CD4-positive, alpha-beta T cell treated with Interleukin-15 for 1 hour (primary cell): Measurements from ENCODE around the gene SAMD4B.

ENCODE experiments used
- DNase-seq: peaks from one replicate; pipeline ENCODE4 v3.0.0-alpha.2; 2020

SAMD4B gene

DNA sequence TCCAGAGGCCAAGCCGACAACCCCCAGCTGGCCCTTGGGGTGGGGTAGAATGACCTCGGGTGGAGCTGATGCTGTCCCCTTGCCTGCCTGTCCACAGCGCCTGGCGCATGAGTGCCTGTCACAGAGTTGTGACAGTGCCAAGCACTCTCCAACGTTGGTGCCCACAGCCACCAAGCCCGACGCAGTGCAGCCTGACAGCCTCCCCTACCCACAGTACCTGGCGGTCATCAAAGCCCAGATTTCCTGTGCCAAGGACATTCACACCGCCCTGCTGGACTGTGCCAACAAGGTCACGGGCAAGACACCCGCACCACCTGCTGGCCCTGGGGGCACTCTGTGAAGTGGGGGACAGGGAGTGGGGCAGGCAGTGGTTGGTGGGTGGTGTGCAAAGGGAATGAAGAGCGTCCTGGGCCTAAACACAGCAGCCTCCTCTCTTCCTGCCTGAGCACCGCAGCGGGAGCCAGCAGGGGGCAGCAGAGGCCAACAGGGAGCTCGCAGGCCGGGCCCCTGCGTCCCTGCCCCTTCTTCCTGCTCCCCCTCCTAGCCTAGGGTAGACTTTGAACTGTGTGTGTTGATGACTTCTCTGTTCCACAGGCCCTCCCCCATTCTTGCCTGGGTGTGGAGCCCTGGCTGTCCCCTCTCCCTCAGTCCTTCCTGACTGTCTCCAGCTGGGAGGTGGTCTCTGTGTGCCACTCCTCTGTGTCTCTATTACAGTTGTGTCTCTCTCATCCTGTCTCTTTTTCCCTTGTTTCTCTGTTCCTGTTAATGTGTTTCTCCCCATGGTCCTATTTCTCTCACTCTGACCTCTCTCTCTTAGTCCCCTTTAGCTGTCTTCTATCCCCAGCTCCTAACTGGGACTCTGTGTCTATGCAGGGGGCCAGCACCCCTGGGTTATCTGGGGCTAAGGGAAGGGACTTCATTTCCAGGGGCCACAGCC lies 55.4 kb downstream of the SAMD4B start:
- peak; percentile 94 for DNase-seq

DNA sequence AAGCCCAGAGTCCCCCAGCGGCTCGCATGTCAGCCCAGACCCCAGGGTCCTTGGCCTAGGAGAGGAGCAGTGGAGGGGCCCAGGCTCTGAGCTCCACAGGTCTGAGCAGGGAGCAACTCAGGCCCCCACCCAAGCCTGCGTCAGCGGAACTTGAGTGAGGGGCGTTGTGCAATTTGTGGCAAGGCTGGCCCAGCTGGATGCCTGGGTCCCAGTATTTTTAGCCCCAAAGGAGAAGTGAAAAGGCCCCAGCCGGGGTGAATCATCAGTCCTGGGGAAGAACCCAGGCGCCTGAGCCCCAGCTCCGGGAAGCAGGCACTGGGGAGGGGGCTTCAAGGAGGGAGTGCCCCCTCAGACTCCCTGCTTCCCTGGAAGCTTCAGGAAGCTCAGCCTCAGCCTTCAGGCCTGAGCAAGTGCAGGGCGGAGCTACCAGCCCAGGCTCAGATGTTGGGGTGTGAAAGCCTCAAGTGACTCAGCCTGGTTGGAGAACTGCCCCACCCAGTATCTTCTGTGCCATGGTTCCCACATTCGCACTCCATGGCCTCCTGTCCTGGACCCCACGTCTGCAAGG lies 56.2 kb downstream of the SAMD4B start:
- DNase-seq = peak; percentile 91

GRCh38 chr19:39399668-39400050 lies 57.4 kb downstream of the SAMD4B start:
- no peak for DNase-seq

GRCh38 chr19:39400061-39400460 lies 57.8 kb downstream of the SAMD4B start:
- no peak for DNase-seq

GRCh38 chr19:39401070-39401548 lies 58.9 kb downstream of the SAMD4B start:
- DNase-seq = no peak

GRCh38 chr19:39401549-39402345 lies 59.5 kb downstream of the SAMD4B start:
- DNase-seq = peak; percentile 93

GRCh38 chr19:39402346-39403300 lies 60.4 kb downstream of the SAMD4B start:
- peak; percentile 94 for DNase-seq

- peak; percentile 100 for DNase-seq
Observed at GRCh38 chr19:39403331-39404312, 61.4 kb downstream of the SAMD4B start.

DNA sequence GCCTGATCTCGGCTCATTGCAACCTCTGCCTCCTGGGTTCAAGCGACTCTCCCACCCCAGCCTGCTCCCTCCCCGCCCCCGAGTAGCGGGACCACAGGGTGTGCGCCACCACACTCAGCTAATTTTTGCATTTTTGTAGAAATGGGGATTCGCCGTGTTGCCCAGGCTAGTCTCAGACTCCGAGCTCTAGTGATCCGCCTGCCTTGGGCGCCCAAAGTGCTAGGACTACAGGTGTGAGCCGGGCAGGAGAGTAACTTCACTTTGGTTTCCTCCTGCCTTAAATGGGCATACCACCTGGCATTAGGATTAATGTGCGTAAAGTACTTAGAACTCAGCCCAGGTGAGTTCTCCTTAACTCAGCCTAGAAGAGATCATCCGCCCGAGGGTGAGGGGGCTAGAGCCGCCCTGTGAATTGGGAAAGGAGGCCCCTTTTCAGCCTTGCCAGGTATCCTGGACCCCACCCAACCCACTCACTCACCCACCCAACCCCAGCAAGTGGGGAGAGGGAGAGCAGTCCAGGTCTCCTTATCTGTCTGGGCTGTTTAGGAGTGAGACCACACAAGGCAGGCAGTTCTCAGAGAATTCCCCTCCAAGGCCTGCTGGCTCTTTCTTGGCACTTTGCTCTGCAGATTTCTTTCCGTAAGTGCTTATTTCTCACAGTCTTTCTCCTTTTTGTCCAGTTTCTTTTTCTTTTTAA lies 63.2 kb downstream of the SAMD4B start:
- peak; percentile 55 for DNase-seq

- DNase-seq = peak; percentile 97
Observed at GRCh38 chr19:39405958-39406655, 63.9 kb downstream of the SAMD4B start.

DNA sequence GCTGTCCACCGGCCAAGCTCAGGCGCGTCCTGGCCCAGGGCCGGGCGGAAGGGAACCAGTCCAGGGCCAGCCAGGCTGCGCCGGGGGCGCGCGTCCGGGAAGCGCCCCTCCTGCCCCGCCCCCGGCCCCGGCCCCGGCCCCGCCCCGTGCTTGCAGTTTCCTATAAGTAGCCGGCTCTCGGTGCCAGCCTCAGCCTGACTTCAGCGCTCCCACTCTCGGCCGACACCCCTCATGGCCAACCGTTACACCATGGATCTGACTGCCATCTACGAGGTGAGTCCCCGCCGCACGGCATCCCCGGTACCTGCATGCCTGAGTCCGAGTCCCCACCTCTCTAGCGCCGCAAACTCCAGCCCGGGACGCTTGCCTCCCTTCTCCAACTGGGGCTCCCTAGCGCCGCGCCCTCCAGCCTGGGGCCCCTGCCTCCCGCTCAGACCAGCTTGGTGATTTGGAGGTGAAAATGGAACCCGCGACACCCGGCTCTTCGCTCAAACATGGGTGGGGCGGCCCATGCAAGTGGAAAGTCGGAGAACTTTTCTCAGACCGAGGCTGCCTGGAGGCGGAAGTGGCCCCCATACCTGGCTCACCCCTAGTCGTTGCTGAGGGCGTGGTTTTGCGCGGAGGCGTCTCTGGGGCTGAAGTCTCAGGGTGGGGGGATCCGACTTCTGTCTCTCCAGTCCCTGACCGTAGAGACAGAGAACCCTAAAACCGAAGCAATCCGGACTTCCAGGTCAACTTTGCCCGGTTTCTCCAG lies 64.6 kb downstream of the SAMD4B start, which contains the start of gene ZFP36:
ZFP36 (plus strand) TSS at position 192 of the 754 bp plus-strand sequence; CDS start at position 250, 58 bp downstream.
- DNase-seq = peak; percentile 93

- no peak for DNase-seq
Observed at GRCh38 chr19:39407410-39407659, 65.1 kb downstream of the SAMD4B start.

DNA sequence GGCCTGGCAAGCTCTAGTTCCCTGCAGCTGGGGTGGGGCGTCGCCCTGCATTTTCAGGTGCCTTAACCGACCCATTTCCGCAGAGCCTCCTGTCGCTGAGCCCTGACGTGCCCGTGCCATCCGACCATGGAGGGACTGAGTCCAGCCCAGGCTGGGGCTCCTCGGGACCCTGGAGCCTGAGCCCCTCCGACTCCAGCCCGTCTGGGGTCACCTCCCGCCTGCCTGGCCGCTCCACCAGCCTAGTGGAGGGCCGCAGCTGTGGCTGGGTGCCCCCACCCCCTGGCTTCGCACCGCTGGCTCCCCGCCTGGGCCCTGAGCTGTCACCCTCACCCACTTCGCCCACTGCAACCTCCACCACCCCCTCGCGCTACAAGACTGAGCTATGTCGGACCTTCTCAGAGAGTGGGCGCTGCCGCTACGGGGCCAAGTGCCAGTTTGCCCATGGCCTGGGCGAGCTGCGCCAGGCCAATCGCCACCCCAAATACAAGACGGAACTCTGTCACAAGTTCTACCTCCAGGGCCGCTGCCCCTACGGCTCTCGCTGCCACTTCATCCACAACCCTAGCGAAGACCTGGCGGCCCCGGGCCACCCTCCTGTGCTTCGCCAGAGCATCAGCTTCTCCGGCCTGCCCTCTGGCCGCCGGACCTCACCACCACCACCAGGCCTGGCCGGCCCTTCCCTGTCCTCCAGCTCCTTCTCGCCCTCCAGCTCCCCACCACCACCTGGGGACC lies 65.6 kb downstream of the SAMD4B start:
- peak; percentile 79 for DNase-seq

DNA sequence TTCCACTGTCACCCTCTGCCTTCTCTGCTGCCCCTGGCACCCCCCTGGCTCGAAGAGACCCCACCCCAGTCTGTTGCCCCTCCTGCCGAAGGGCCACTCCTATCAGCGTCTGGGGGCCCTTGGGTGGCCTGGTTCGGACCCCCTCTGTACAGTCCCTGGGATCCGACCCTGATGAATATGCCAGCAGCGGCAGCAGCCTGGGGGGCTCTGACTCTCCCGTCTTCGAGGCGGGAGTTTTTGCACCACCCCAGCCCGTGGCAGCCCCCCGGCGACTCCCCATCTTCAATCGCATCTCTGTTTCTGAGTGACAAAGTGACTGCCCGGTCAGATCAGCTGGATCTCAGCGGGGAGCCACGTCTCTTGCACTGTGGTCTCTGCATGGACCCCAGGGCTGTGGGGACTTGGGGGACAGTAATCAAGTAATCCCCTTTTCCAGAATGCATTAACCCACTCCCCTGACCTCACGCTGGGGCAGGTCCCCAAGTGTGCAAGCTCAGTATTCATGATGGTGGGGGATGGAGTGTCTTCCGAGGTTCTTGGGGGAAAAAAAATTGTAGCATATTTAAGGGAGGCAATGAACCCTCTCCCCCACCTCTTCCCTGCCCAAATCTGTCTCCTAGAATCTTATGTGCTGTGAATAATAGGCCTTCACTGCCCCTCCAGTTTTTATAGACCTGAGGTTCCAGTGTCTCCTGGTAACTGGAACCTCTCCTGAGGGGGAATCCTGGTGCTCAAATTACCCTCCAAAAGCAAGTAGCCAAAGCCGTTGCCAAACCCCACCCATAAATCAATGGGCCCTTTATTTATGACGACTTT lies 66.4 kb downstream of the SAMD4B start:
- peak; percentile 67 for DNase-seq

GRCh38 chr19:39409208-39410016 lies 67.2 kb downstream of the SAMD4B start:
- DNase-seq = peak; percentile 97
